Hematopoietic multipotent progenitor cell treated with erythropoietin and hydrocortisone succinate and interleukin-3 and kit ligand, for 4 days (in vitro differentiated cells): Measurements from ENCODE around the gene GALNTL6.
"Not testable (repeated sequence)": the region's sequence is repeated elsewhere in the genome, so short reads cannot be mapped to it uniquely, and the experiment has no call there.

Experiments
- DNase-seq: peaks from one replicate; pipeline ENCODE4 v3.0.0-alpha.2; 2015

The GALNTL6 gene

DNA sequence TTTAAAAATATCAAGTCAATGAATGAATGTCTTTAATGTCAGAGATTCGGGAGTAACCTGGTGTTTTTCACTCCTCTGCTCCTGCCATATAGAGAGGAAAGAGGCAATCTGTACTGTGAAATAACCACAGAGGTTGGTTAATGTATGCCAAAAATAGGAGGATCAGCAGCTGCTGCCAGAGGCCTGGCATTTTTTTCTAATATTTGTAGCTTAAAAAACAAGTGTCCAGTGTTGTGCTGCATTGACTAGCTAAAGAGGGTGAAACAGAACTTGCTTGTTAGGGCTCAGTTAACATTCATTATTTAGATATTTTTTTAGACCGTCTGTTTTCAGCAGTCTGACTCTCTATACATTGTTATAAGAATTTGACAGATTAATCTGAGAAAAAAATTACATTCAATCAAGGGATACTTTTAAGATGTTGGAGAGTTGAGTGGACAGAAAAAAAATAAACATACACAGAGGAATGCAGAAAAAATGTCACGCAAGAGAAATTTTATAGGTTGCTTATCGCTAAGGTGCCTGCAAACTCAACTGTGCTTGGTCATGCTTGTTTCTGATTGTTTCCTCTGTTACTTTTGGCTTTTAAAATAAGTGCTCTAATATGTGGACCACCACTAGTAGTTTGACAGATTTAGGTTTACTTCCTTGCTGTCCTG is 963.1 kb downstream of the GALNTL6 start:
- no peak for DNase-seq

DNA sequence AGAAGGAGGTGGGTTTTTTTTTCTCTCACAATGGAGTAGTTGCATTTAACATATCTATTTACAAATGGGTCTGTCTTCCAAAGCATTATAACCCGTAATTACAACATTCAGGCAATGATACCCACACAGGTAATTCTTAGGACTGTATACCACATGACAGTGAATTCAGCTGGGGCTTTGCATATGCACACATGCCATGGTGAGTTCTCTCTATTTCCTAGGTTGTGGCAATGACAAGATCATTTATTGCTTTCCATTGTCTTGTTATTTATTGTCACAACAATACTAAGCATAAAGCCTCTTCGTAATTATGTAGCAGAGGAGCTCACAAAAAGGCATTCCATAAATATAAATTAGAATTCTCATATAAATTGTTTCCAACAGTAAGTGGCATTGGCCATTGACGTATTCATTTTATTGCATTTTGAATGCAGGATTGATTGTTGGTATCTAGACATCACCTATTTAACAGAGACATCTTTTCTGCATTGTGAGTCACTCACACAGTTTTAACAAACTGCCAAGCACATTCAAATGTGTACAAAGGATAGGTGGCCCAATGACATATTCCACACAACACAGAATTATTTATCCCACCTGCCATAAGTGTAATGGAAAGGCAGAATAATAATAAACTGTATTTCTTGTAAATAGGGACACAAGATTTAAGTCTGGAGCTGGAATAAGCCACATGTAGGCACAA is 964.7 kb downstream of the GALNTL6 start:
- no peak for DNase-seq

DNA sequence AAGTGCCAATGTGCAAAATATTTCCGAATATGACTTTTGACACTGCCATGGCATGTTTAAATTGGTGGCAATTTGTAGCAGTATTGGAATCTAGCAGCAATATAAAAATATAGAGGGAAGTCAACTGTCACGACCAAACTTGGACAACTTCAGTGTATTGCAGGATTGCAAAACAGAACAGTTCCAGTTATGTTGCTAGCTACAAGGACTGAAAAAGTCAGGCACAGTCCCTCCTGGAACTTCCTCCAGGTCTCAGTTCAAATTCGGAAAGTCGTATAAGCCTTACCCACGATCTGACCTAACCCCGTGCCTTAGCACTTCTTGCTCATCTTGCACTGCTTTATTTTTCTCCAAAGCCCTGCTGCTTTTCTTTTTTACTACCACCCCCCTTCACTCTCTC is 965.4 kb downstream of the GALNTL6 start:
- no peak for DNase-seq

DNA sequence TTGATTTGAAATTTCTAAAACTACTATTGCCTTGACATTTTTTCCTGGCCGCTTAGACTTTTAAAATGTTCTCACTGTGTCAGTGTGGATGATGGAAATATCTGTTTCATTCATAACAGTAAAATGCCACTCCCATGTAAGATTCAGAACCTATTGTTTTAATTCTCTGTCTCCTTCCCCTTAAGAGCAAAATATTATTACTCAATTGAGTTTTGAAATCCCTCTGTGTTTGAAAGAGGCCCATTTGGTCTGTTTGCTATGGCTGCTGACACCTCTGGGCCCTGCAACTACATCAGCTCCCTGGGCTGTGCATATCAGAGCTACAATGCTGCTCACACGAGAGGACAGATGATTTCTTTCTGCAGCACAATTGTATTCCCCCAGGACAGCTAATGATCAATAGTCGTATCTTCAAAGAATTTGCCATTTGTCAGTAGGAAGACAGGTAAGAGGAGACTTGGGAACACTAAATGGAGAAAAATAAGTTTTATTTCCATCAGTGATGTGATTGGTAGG is 967.4 kb downstream of the GALNTL6 start:
- DNase-seq = peak; percentile 7

DNA sequence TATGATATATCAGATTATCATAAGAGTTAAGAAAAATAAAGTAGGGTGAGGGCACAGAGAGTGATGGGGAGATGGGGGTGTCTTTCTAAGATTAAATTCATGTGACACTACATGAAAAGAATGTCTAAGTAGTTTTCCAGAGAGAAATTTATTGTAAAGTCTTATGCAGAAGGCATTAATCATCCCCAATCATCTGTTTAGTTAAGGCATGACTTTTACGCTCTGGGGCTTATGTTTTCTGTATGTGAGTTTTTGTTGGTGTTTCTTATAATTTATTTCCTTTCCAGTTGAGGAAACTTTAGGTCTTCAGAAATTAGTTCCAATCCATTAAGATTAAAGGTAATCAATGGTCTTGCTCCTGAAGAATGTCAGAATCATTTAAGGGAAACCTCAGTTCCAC is 972.4 kb downstream of the GALNTL6 start:
- no peak for DNase-seq

DNA sequence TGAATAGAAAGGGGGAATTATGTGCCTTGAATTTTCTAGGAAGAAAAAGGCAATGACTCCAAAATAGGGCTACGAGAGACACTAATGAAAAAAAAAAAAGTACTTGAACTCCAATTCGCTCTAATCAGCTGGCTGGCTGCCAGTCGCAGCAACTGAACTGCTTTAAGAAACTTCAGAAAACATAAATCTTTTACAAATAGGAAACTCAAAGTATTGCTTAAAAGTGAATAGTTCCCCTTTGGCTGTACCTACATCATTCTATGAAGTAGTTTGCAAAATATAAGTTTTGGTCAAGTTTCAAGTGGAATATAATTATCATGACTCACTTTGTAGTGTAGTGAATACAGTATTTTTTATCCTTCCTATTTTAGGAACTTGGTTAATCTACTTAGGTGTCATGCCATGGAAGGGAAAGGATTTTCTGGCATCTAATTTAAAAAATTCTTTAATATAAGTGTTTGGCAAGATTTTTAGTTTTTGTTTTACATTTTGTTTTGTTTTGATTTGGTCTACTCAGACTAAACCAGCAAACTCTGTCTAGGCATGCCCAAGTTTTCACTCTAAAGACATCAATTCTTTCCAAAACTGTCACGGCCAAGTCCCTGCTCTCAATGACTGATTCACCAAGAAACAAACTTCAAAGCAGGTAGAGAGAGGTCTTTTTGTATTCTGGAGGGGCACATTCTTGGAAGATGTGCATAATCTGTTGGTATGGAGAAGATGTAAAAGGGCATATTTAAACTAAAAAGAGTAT is 973.0 kb downstream of the GALNTL6 start:
- DNase-seq = peak; percentile 76

DNA sequence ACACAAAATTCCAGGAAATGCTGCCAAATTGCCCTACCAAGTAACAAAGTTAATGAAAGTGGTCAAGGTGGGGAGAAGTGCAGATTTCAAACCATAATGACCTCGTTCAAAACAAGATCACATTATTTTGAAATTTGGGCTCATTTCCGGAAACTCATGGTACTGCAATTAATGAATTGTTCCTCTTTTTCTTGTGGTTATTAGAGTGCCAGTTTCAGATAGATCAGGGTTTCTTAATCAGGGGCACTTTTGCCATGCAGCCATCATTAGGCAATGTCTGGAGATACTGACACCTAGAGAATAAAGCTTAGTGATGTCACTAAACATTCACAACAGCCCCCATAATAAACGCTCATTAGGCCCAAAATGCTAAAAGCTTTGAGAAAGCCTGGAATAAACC is 973.9 kb downstream of the GALNTL6 start:
- DNase-seq = peak; percentile 69

DNA sequence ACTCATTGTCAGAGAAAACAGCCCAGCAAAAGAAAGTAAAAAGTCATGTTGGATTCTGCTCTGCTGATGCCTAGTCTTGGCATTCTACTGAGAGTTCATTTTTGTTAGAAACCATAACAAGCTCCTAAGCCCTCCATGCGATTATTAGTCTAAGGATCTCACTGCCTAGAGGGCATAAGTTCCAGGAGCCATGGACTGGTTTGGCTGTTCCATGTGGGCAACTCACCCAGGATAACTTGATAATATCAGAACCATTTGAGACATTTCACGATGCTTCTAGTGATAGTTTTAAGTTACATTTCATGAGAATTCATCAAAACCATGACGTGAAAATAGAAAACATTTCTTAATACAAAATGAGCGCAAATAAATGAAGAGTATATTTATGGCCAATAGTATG is 978.6 kb downstream of the GALNTL6 start:
- DNase-seq = no peak

DNA sequence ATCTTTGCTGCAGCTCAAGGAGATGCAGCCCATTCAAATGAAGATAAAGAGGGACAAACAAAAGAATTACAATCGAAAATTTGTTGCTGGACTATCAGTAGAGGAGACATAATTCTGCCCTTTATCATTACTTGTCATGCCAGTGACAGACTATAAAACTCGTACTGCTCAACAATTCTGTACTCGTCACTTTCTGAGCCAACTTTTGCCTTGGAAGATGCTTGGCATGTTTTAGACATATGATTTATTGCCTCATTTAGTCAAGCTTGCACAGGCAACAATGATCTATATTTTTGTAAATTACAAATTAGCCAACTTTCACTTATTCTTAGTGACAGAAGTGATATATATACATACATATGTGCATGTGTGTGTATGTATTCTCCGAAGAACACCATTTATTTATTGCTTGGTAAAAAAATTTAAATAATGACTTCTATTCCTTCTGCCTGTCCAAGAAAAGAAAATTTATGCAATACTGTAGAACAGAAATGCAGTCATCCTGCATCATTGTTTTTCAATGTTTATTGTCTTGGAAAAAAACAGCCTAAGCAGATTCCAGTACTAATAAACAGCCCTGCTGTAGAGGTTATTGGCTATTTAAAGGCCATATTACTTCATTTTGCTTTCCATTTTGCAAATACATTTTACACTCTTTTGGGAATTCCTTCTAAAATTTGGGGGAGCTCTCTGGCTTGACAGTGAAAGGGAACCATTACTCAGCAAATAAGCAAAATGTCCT is 980.5 kb downstream of the GALNTL6 start:
- no peak for DNase-seq

DNA sequence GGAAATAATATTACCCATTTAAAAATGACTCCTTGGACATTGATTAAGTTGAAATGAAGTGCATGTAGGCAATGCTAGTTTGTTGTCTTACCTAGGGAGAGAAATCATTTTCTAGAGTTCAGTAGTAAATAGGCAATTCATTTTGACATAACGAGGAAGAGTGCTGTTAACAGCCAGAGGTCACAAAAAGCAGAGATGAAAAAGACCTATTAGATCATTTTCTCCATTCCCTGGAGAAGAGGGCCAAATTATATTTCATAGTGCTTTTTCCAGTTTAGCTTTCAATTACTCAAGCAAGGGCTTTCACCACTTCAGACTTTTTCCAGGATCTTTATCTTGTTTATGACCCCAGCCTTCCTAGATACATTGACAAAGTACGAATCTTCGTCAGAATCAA is 981.1 kb downstream of the GALNTL6 start:
- no peak for DNase-seq

DNA sequence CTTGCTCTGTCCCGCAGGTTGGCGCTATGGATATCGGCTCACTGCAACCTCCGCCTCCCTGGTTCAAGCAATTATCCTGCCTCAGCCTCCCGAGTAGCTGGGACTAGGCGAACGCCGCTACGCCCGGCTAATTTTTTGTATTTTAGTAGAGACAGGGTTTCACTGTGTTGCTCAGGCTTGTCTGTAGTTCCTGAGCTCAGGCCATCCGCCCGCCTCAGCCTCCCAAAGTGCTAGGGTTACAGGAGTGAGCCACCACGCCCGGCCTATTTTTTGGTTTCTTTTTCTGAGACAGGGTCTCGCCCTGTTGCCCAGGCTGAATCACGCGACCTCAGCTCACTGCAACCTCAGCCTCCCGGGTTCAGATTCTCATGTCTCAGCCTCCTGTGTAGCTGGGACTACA is 984.1 kb downstream of the GALNTL6 start:
- DNase-seq = not testable (repeated sequence)

DNA sequence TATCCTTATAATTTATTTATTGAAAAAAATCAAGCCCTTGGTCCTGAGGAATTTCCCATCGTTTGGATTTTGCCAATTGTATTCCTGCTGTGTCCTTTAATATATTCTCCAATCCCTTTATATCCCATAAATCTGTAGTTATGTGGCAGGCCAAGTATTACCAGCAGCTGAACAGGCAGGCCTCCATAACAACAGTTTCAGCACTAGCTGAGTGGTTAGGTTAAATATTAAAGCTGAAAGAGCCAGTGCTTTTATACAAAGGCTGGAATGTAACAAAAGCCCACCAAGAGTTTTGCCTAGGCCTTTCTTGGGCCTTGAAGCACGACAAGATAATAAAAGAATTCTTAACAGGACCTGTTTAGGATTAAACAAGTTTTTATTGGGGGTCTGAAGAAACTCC is 988.8 kb downstream of the GALNTL6 start:
- no peak for DNase-seq

DNA sequence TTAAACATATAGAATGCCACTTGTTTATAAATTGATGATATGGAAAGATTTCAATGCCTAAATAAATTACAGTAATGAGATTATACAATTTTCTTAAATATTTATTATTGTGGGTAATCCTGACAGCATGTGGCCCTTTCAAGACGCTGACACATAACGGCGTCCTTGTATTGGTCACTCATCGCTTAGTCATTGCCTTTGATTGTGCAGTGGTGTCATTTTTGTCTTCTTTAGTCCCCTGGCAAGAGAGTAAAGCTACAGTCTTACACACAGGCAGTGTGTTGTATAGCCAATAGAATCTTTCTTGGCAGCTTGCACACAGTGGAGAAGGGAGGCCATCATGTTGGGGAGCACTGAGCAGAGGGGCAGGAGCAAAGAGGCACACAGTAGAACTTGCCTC is 993.6 kb downstream of the GALNTL6 start:
- DNase-seq = no peak

DNA sequence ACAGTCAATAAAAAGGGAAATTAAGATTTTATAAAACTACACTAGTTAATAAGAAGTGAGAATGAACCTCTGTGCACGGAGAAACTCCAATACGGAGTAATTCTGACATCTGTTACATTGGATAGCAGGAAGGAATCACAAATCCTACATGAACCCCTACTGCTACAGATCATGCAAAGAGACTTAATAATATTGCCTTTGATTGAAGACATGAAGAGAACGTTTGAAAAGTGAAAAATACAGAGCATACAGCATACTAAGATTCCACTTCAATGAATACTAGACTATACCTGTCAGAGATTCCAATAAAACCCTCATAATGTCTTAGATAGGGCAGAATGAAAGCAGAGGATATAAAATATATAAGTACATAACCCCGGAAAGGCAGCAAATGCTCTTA is 995.0 kb downstream of the GALNTL6 start:
- DNase-seq = no peak

DNA sequence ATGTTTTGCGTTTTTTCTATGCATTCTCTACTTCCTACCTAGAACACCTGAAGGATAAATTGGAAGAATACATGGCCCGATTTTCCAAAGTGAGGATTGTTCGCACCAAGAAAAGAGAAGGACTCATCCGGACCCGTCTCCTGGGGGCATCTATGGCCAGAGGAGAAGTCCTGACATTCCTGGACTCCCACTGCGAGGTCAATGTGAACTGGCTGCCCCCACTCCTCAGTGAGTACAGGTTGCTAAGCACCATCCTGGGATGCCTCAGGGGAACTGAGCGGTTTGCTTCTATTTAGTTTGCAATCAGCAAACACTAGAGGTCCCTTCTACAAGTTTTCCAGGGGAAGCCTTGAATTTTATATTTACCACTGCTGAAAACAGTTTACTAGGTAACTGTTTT is 996.1 kb downstream of the GALNTL6 start:
- no peak for DNase-seq

DNA sequence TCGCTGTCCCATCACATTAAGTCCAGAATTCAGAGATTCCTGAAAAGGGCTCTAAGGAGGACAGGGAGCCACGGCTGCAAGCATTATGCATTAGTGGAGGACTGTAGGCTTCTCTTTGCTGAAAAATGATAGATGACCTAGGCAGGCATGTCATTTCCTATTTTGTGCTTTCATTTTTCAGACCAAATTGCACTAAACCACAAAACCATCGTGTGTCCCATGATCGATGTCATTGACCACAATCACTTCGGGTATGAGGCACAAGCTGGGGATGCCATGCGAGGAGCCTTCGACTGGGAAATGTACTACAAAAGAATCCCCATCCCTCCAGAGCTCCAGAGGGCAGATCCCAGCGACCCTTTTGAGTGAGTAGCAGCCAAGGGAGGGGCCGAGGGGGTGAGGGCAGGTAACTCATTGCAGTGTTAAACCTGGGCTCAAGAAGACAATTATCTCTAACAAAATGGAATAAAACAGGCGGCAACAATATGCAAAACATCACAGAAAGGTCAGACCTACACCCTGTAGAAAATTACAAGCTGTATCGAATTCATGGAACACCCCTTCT is 1000.2 kb downstream of the GALNTL6 start:
- DNase-seq = peak; percentile 35

DNA sequence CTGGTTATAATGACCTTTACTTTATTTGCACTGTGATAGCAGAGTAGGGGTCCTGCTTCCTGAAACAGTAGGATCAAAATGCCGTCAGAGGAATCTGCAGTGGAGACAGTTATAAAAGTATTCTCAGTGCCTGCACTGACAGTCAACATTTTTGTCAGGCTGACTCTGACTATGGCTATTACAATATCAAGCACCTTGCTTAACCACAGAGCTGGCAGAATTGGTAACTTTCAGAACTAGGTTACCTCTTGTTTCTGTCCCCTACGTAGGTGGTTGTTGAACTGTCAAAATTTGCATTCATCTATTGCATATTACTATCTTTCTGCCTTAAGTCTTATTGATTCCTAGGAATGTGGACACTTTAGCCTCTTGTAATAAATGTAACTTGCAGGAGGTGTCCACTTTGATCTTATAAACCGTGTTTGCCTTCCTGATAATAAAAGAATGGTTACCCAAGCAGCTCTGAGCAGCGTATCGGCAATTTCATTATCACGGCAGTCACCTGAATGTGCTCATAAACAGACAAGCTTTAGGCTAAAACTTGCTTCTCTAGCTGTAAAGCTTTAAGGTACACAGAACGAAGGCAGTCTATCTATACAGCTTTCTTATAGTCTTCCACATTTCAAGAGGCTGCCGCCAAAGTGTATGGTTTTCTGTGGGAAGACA is 1002.4 kb downstream of the GALNTL6 start:
- no peak for DNase-seq

DNA sequence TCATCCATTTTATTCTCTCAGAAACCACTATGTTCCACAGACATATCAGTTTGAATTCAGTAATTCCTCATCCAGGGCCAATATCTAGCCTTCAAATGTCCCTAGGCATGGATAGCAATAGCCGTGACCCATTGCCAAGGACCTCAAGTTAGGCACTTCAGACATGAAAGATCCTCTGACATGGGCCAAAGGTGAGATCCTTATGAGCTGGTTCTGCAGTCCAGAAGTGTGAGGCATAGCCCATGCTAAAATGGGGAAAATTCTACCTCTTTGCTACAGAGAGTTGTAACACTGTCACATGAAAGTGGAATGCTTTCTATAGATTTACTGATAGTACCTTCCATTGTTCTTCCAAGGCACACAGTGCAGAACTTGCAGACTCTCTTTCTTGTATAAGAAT is 1005.7 kb downstream of the GALNTL6 start:
- no peak for DNase-seq

DNA sequence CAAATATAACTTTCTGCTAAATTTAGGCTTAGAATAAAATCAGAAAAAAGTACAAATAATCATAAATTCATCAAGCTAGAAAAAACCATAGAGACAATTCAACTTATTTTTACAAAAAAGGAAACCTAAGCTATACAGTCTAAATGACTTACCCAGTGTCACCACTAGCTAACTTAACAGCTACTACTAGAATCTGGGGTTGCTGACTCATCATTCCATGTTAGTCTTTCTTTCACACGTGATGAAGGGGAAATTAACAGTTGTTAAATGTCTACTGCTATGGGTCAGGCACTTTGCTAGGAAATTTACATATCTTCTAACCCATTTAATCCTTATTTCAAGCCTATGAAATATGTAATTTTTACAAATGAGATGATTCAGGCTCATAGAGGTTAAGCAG is 1006.1 kb downstream of the GALNTL6 start:
- DNase-seq = peak; percentile 36

DNA sequence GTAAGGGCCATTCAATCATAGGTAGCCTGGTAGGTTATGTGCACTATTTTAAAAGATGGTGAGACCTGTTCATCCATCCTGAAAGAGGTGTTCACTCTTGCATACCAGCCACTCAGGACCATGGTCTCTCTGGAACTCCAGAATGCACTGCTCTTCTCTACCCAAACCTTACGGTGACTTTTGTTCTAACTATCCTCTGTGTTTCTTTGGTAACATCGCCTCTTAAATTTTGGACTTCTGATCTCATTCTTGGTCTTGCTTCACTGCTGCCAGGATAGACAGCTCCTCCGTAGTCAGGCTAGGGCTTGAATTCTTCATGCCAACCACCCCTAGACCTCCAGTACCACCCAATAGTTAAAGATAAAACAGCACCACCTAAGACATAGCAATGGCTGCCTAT is 1009.1 kb downstream of the GALNTL6 start:
- DNase-seq = no peak

DNA sequence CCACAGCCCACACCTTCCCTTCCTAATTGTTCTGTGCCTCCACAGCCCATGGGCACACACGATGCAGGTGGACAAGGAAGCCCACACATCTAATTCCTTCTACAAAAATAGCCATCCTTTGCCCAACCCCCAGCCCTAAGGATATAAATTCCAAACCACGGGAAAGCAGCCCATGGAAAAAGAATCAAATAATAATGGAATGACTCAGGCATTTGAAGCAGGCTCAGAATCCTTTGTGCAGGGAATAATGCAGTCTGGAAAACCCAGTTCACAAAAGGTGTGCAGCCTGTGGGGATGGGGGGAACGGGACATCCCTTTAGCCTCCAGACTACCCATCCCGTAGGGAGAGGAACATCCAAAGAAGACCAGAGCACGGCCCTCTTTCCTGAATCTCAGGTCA is 1013.1 kb downstream of the GALNTL6 start:
- no peak for DNase-seq

DNA sequence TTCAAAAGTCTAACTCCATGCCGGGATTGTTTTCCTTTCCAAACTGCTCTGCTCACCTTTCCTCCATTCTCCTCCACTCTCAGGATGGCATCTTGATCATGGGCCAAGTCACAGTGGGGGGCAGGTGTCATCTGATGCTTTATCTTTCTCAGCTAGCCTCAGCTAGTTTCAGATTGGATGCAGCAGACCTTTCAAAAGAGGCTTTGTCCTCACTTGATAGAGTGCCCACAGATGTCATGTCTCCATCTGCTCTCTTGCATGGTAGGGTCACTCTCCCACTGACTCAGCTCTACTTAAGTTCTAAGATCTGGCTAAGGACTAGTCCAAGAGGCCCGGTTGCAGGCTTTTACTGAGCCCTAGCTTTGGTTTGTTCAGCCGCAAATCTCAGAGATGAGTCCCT is 1013.7 kb downstream of the GALNTL6 start:
- DNase-seq = no peak
